Left kidney (tissue), 2 donors: Measurements from ENCODE around the gene TRIM67. TPM values are rescaled to one million over a fixed set of nuclear protein-coding genes. Genes with fewer than 3 reads are reported as not detected.

Source experiments
- DNase-seq: peaks from one replicate; pipeline ENCODE4 v3.0.0-alpha.2; 2013
- polyA plus RNA-seq: library from polyadenylated mRNA; unstranded; fragments of 120-200 nt; gene quantifications from one replicate; pipeline ENCODE4 v1.2.1, GENCODE V29; 2013; ENCODE audit not compliant: insufficient read length

Gene TRIM67
- polyA plus RNA-seq, 1 donor: 0.15 TPM

- DNase-seq: no peak
These were observed 72.0 kb downstream of the TRIM67 start for GRCh38 chr1:231233735-231234417.

- no peak for DNase-seq
These were observed 72.6 kb downstream of the TRIM67 start for GRCh38 chr1:231234506-231234905.

GRCh38 chr1:231235526-231236207 is 73.8 kb downstream of the TRIM67 start:
- DNase-seq: no peak

GRCh38 chr1:231236208-231236591 is 74.3 kb downstream of the TRIM67 start:
- DNase-seq: no peak

GRCh38 chr1:231236938-231237337 is 75.1 kb downstream of the TRIM67 start:
- DNase-seq: no peak

GRCh38 chr1:231238298-231238697 is 76.4 kb downstream of the TRIM67 start:
- DNase-seq: no peak

GRCh38 chr1:231240531-231240882 is 78.6 kb downstream of the TRIM67 start:
- no peak for DNase-seq

- peak; percentile 83 for DNase-seq
These were observed 79.3 kb downstream of the TRIM67 start, which contains the start of gene GNPAT for GRCh38 chr1:231240883-231241735. Gene GNPAT (plus strand): TSS chr1:231241212. CDS start chr1:231241379, 167 bp downstream.

- no peak for DNase-seq
These were observed 79.9 kb downstream of the TRIM67 start for GRCh38 chr1:231241750-231242149.

- DNase-seq: no peak
These were observed 80.8 kb downstream of the TRIM67 start for GRCh38 chr1:231242516-231243198.

- DNase-seq: no peak
These were observed 86.9 kb downstream of the TRIM67 start for GRCh38 chr1:231248778-231249177.

- no peak for DNase-seq
These were observed 90.5 kb downstream of the TRIM67 start for GRCh38 chr1:231252336-231252735.

- DNase-seq: no peak
These were observed 98.5 kb downstream of the TRIM67 start for GRCh38 chr1:231260351-231260750.

- DNase-seq: no peak
These were observed 102.8 kb downstream of the TRIM67 start for GRCh38 chr1:231264642-231265041.

- DNase-seq: no peak
These were observed 103.5 kb downstream of the TRIM67 start for GRCh38 chr1:231265379-231265778.

GRCh38 chr1:231266811-231267322 is 105.0 kb downstream of the TRIM67 start:
- DNase-seq: no peak

Other genes with a start within 250 kb of the TRIM67 start
- gene TTC13, start 183.2 kb upstream of the TRIM67 start, polyA plus RNA-seq: 29.1 TPM
- gene ARV1, start 183.0 kb upstream of the TRIM67 start, polyA plus RNA-seq: 29.0 TPM
- gene FAM89A, start 121.8 kb upstream of the TRIM67 start, polyA plus RNA-seq: 15.7 TPM
- gene GNPAT, start 79.2 kb downstream of the TRIM67 start, polyA plus RNA-seq: 82.2 TPM
- 13.2 TPM for gene EXOC8, start 175.8 kb downstream of the TRIM67 start, polyA plus RNA-seq
- 15.5 TPM for gene SPRTN, start 176.2 kb downstream of the TRIM67 start, polyA plus RNA-seq